Calu3 (cell line): ENCODE results near the gene PPARG. TPM values are rescaled to one million over a fixed set of nuclear protein-coding genes. Genes with fewer than 3 reads are reported as not detected.

ENCODE experiments used
- BruUV-seq: library from RNA; stranded (reverse); fragments of 400-500 nt; replicated peaks from 2 replicates; lab custom pipeline; 2021; lab: Mats Ljungman, UMichigan
- CTCF ChIA-PET: fragments of 300-600 bp; sonication (Branson Sonifier 250); formaldehyde crosslinking; loops from one replicate; lab custom pipeline; 2022; ENCODE audit warnings: antibody characterized with exemption; lab: Charles Lee
- DNase-seq: peaks from one replicate; pipeline ENCODE4 v3.0.0; 2022
- H3K27ac Mint-ChIP-seq: one replicate; pipeline ENCODE4 v1.8.0; 2022; ENCODE audit warnings: mixed read lengths; ENCODE audit not compliant: unreplicated experiment
- H3K27me3 Mint-ChIP-seq: one replicate; pipeline ENCODE4 v1.8.0; 2022; ENCODE audit warnings: mixed read lengths; ENCODE audit not compliant: unreplicated experiment
- H3K36me3 Mint-ChIP-seq: one replicate; pipeline ENCODE4 v1.8.0; 2022; ENCODE audit warnings: mild to moderate bottlenecking, moderate library complexity, mixed read lengths; ENCODE audit not compliant: insufficient read depth, unreplicated experiment
- H3K4me1 Mint-ChIP-seq: one replicate; pipeline ENCODE4 v1.8.0; 2022; ENCODE audit warnings: mild to moderate bottlenecking, low read depth, mixed read lengths; ENCODE audit not compliant: unreplicated experiment
- H3K4me3 Mint-ChIP-seq: one replicate; pipeline ENCODE4 v1.8.0; 2022; ENCODE audit warnings: mild to moderate bottlenecking, low read depth, moderate library complexity, mixed read lengths; ENCODE audit not compliant: unreplicated experiment
- H3K9me3 Mint-ChIP-seq: one replicate; pipeline ENCODE4 v1.8.0; 2022; ENCODE audit warnings: low read depth, mixed read lengths; ENCODE audit not compliant: unreplicated experiment
- intact Hi-C: fragments of 100-400 bp; cut with micrococcal nuclease; formaldehyde crosslinking; loops from one replicate; pipeline ENCODE4 v1.10.0; 2022; ENCODE audit not compliant: unreplicated experiment
- total RNA-seq: library from RNA; stranded (reverse); gene quantifications from 2 replicates; pipeline ENCODE4 v1.2.3, GENCODE V29; 2022
- TF ChIP-seq, protein P1 (sequence below): fragments of 200-600 bp; IDR thresholded peaks from one replicate; pipeline ENCODE4 v1.8.0; 2022; ENCODE audit warnings: antibody characterized with exemption; ENCODE audit not compliant: unreplicated experiment

The PPARG gene
- total RNA-seq, 1 experiment from 2014 or later, result 85.8 TPM

DNA sequence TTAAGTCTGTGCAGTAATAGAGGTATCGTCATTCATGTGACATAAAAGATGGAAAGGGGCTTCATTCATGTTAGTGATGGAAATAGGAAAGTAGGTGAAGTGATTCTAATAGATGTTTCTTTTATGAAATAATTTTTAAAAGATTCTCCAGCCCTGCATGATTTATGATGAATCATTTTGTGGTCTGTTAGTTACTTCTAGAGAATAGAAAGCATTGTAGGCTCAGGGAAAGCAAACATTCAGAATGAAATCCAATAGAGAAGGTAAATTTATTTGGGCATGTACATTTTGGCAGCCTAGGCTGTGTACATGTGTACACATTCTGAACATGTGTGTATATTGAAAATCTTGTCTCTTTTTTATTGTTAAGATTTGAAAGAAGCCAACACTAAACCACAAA is 23.1 kb downstream of the PPARG start:
- Mint-ChIP-seq H3K27me3 (no peaks in the 10 kb centered on the region), H3K9me3 (no peaks in the 10 kb centered on the region), H3K4me1 (peaks cover 45% of the 10 kb centered on the region), H3K36me3 (peaks cover 45% of the 10 kb centered on the region), H3K4me3 (peak overlapping the region; percentile 7), H3K27ac (peak overlapping the region; percentile 63)
- CTCF ChIA-PET, result no interaction called here
- no TSS peak for BruUV-seq
- no peak for DNase-seq
- intact Hi-C loops, result no loop called here
- TF ChIP-seq, protein P1, sequence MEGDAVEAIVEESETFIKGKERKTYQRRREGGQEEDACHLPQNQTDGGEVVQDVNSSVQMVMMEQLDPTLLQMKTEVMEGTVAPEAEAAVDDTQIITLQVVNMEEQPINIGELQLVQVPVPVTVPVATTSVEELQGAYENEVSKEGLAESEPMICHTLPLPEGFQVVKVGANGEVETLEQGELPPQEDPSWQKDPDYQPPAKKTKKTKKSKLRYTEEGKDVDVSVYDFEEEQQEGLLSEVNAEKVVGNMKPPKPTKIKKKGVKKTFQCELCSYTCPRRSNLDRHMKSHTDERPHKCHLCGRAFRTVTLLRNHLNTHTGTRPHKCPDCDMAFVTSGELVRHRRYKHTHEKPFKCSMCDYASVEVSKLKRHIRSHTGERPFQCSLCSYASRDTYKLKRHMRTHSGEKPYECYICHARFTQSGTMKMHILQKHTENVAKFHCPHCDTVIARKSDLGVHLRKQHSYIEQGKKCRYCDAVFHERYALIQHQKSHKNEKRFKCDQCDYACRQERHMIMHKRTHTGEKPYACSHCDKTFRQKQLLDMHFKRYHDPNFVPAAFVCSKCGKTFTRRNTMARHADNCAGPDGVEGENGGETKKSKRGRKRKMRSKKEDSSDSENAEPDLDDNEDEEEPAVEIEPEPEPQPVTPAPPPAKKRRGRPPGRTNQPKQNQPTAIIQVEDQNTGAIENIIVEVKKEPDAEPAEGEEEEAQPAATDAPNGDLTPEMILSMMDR, result no peak

DNA sequence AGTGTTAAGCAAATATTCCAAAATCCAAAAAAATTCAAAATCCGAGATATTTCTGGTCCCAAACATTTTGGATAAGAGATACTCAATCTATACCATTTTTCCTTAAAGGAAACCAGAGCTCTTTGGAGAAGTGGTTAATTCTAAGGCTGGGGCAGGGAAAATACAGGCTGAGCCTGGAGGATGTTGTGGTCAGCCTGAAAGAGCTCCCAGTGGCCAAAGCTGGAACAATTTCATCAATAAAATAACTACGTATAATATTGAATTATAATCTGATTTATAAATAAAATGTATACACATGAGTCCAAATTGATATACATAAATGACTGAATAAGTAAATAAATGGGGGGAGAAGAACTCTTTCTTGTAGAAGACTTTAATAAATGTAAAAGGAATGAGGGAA is 24.6 kb downstream of the PPARG start:
- Mint-ChIP-seq H3K27ac (no peak overlapping the region), H3K36me3 (peaks cover 30% of the 10 kb centered on the region), H3K27me3 (no peaks in the 10 kb centered on the region), H3K9me3 (no peaks in the 10 kb centered on the region), H3K4me3 (no peak overlapping the region), H3K4me1 (peaks cover 30% of the 10 kb centered on the region)
- intact Hi-C loops, result no loop called here
- no peak for DNase-seq
- CTCF ChIA-PET, result interaction anchor here (0.7 to 1.2 kb wide), 2 partner anchors 14 to 166 kb away, joined by 3 to 4 read pairs; no protein-coding TSS in a partner anchor
- BruUV-seq, result no TSS peak
- TF ChIP-seq, protein P1, result no peak

DNA sequence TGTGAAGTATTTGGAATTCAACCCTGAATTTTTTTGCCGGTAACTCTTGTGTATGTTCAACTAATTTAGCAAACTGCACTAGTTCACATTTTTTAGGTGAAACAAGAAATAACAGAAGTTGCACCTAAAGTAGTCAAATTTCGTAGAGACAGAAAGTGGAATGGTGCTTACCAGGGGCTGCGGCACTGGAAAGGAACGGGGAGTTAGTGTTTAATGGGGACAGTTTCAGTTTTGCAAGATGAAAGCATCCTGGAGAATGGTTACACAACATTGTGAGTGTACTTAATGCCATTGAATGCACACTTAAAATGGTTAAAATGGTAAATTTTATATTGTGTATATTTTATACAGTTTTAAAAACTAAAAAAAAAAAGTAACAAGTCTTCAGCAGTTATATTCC is 27.4 kb downstream of the PPARG start:
- BruUV-seq, result no TSS peak
- DNase-seq, result no peak
- TF ChIP-seq, protein P1, result no peak
- Mint-ChIP-seq H3K36me3 (peaks cover 27% of the 10 kb centered on the region), H3K4me3 (peak overlapping the region; percentile 26), H3K27ac (peak overlapping the region; percentile 76), H3K4me1 (peaks cover 26% of the 10 kb centered on the region), H3K27me3 (no peaks in the 10 kb centered on the region), H3K9me3 (no peaks in the 10 kb centered on the region)
- CTCF ChIA-PET, result interaction anchor here (1.5 kb wide), 1 partner anchor 164 kb away, joined by 5 read pairs; no protein-coding TSS in a partner anchor
- intact Hi-C loops, result loop anchor here (5.0 kb wide), 1 partner anchor 36 kb away; no protein-coding TSS in a partner anchor

DNA sequence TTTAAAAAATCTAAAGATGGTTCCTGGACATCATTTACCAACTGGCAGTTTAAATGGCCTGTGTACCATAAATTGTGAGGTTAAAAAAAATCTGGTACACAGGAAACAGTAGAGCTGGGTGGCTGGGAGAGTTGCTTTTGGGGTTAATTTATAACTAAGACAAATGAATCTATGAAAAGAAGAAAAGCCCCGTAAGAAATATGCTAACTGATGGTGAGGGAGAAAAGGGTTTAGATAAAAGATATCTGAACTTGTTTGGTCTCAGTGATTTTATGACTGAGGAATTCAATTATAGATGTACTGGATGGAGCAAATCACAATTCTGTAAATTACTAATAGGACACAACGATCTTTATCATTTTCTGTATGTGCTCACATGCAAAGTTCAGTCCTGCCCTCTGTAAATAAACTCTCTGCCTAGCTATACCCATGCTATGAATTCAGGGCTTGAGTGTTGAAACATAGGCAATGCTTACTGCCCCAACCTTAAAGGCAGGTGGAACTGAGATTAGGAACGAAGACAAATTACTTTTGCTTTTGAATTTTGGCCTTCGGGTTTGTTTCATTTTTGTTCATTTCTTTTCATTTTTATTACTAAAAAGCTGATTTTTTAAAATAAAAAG is 28.0 kb downstream of the PPARG start:
- no peak for DNase-seq
- Mint-ChIP-seq H3K9me3 (no peaks in the 10 kb centered on the region), H3K36me3 (peaks cover 27% of the 10 kb centered on the region), H3K27ac (peak overlapping the region; percentile 11), H3K27me3 (no peaks in the 10 kb centered on the region), H3K4me3 (peak overlapping the region; percentile 26), H3K4me1 (peaks cover 21% of the 10 kb centered on the region)
- no TSS peak for BruUV-seq
- CTCF ChIA-PET, result interaction anchor here (1.5 kb wide), 1 partner anchor 163 kb away, joined by 5 read pairs; no protein-coding TSS in a partner anchor
- TF ChIP-seq, protein P1, result no peak
- intact Hi-C loops, result loop anchor here (5.0 kb wide), 1 partner anchor 35 kb away; no protein-coding TSS in a partner anchor
